HepG2 (cell line): ENCODE data around the gene TNFRSF9. TPM values are rescaled to one million over a fixed set of nuclear protein-coding genes. Genes with fewer than 3 reads are reported as not detected.

Experiments used
- ARID2 ChIP-seq: sonication (generic); formaldehyde crosslinking; IDR thresholded peaks from 2 replicates; pipeline ENCODE4 v1.8.1; 2022; ENCODE audit warnings: mild to moderate bottlenecking, missing genetic modification reagents, borderline replicate concordance
- ERF ChIP-seq: IDR thresholded peaks from 2 replicates; pipeline ENCODE4 v1.6.1; 2018; ENCODE audit warnings: missing biosample characterization, missing genetic modification reagents
- FOXA3 ChIP-seq: IDR thresholded peaks from 2 replicates; pipeline ENCODE4 v1.6.1; 2016; ENCODE audit warnings: missing genetic modification reagents, missing compliant biosample characterization
- FOXK2 ChIP-seq: fragments of 450-650 bp; IDR thresholded peaks from 2 replicates; pipeline ENCODE4 v1.6.1; 2016
- PLRG1 ChIP-seq: fragments of 450-650 bp; conservative IDR thresholded peaks from 2 replicates; pipeline ENCODE4 v1.6.1; 2016
- POGZ ChIP-seq: sonication (generic); formaldehyde crosslinking; IDR thresholded peaks from 2 replicates; pipeline ENCODE4 v1.4.0; 2020; ENCODE audit warnings: mild to moderate bottlenecking, missing genetic modification reagents
- RAD21 ChIP-seq: fragments of 450-650 bp; formaldehyde crosslinking; IDR thresholded peaks from 2 replicates; pipeline ENCODE4 v1.5.0; 2020; ENCODE audit warnings: mild to moderate bottlenecking
- SNAPC4 ChIP-seq: sonication (generic); formaldehyde crosslinking; IDR thresholded peaks from 2 replicates; pipeline ENCODE4 v1.4.0; 2020; ENCODE audit warnings: mild to moderate bottlenecking, missing genetic modification reagents
- SP1 ChIP-seq, 2 experiments: fragments of 450-650 bp in 1 of 2; sonication (generic) in 1 of 2; formaldehyde crosslinking in 1 of 2; IDR thresholded peaks; 2 replicates each; pipeline versions ENCODE4 v1.4.0 to v1.6.1; 2016 to 2020; ENCODE audit warnings: missing genetic modification reagents in 1 of 2
- SRF ChIP-seq: IDR thresholded peaks from 2 replicates; pipeline ENCODE4 v1.6.1; 2011; ENCODE audit warnings: mild to moderate bottlenecking, low read depth, low read length, moderate library complexity
- TEAD3 ChIP-seq: optimal IDR thresholded peaks from 2 replicates; pipeline ENCODE3; 2016; ENCODE audit warnings: borderline replicate concordance
- UBTF ChIP-seq: sonication (generic); formaldehyde crosslinking; IDR thresholded peaks from 2 replicates; pipeline ENCODE4 v1.4.0; 2020; ENCODE audit warnings: mild to moderate bottlenecking, missing genetic modification reagents
- ZBTB7A ChIP-seq: sonication (generic); formaldehyde crosslinking; IDR thresholded peaks from 2 replicates; pipeline ENCODE4 v1.8.0; 2022; ENCODE audit warnings: mild to moderate bottlenecking, missing genetic modification reagents
- ZNF256 ChIP-seq: sonication (generic); formaldehyde crosslinking; conservative IDR thresholded peaks from 2 replicates; pipeline ENCODE4 v1.4.0; 2020; ENCODE audit warnings: missing genetic modification reagents
- ZNF3 ChIP-seq: IDR thresholded peaks from 2 replicates; pipeline ENCODE4 v1.7.0; 2017; ENCODE audit warnings: inconsistent platforms
- ZNF652 ChIP-seq: IDR thresholded peaks from 2 replicates; pipeline ENCODE4 v1.6.1; 2016; ENCODE audit warnings: low read depth, borderline replicate concordance
- polyA plus RNA-seq, 8 experiments: library from polyadenylated mRNA; depleted of rRNA in 3 of 8; stranded (reverse) in 7 of 8; unstranded in 1 of 8; fragments of >200 nt; fragmentation: Illumina TruSeq in 4 of 8; extraction: Trizol in 4 of 8; gene quantifications; 2 replicates each; pipeline versions ENCODE4 v1.2.1 to v1.2.3, GENCODE V29; 2011 to 2016; ENCODE audit warnings: low read depth in 4 of 8, missing spikeins in 1 of 8, mixed read lengths in 1 of 8; ENCODE audit not compliant: insufficient read depth in 1 of 8
- total RNA-seq, 5 experiments: library from RNA; depleted of rRNA; stranded (reverse); fragments of >200 nt; fragmentation: Illumina TruSeq; extraction: Trizol; gene quantifications; 2 replicates each; pipeline ENCODE4 v1.2.3, GENCODE V29; 2016; ENCODE audit warnings: low read depth in 1 of 5
- TF ChIP-seq, protein P1 (sequence below): sonication (generic); formaldehyde crosslinking; IDR thresholded peaks from 2 replicates; pipeline ENCODE4 v1.5.1; 2020; ENCODE audit warnings: mild to moderate bottlenecking, moderate library complexity, missing genetic modification reagents
- TF ChIP-seq, protein P2 (sequence below): sonication (generic); formaldehyde crosslinking; IDR thresholded peaks from 2 replicates; pipeline ENCODE4 v1.5.1; 2020; ENCODE audit warnings: missing genetic modification reagents, mild to moderate bottlenecking, borderline replicate concordance

Gene TNFRSF9
- total and polyA plus RNA-seq, 2 of the 13 experiments (the other 11 are each of a cell fraction or from before 2014, with no cell fraction given) = 0.07 TPM; not detected in 1

DNA sequence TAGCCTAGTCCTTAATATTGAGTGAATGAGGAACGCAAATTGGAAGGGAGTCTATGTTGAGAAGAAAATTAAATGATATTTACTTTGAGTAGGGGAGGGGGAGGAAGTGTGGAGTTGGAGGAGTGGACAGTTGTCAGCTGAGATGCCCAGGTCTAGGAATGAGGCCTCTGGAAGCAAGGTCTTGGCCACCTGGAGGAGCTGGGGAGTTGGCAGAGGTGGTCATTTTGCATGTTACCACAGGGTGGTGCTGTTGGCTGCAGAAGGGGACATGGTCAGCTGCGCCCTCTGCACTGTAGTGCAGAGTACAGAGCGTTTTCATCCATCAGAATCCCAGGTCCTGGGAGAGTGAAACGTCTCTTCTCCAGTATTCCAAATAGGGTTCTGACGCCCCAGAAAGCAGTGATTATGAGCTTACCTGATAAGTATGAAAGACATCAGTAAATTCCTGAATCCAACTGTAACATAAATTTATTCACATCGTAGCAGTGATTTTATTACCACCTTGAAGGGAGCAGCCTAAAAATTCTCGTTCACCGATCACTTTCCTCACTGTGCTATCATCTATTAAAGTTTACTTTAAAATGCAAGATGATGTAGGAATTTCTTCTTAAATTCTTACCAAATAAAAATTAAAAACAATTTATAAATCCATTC is 34.7 kb upstream of the TNFRSF9 start (continued):
- TF ChIP-seq ZBTB7A (CRISPR knock-in tag) (no peak), FOXA3 (CRISPR knock-in tag) (peak; percentile 63; the same call in 1 of the 2 replicates), RAD21 (CRISPR knock-in tag) (peak; percentile 96), ZNF652 (CRISPR knock-in tag) (no peak), SRF (0 out of 2 replicates have a peak, but pooled peaks have one; percentile 9), ERF (CRISPR knock-in tag) (peak; percentile 64; the same call in 1 of the 2 replicates), ZNF3 (CRISPR knock-in tag) (no peak), ARID2 (CRISPR knock-in tag) (no peak), PLRG1 (no peak), POGZ (CRISPR knock-in tag) (peak; percentile 60; the same call in 1 of the 2 replicates), SP1 (IDR thresholded peaks at IDR 0.05) (no peak), SP1 (CRISPR knock-in tag; IDR thresholded peaks at IDR 0.05) (0 out of 2 replicates have a peak, but pooled peaks have one; percentile 32), UBTF (CRISPR knock-in tag) (no peak), SNAPC4 (CRISPR knock-in tag) (no peak), FOXK2 (no peak), ZNF256 (no peak), TEAD3 (CRISPR knock-in tag) (peak; percentile 77)
- TF ChIP-seq, protein P1, sequence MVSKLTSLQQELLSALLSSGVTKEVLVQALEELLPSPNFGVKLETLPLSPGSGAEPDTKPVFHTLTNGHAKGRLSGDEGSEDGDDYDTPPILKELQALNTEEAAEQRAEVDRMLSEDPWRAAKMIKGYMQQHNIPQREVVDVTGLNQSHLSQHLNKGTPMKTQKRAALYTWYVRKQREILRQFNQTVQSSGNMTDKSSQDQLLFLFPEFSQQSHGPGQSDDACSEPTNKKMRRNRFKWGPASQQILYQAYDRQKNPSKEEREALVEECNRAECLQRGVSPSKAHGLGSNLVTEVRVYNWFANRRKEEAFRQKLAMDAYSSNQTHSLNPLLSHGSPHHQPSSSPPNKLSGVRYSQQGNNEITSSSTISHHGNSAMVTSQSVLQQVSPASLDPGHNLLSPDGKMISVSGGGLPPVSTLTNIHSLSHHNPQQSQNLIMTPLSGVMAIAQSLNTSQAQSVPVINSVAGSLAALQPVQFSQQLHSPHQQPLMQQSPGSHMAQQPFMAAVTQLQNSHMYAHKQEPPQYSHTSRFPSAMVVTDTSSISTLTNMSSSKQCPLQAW = peak; percentile 42; the same call in 1 of the 2 replicates
- TF ChIP-seq, protein P2, sequence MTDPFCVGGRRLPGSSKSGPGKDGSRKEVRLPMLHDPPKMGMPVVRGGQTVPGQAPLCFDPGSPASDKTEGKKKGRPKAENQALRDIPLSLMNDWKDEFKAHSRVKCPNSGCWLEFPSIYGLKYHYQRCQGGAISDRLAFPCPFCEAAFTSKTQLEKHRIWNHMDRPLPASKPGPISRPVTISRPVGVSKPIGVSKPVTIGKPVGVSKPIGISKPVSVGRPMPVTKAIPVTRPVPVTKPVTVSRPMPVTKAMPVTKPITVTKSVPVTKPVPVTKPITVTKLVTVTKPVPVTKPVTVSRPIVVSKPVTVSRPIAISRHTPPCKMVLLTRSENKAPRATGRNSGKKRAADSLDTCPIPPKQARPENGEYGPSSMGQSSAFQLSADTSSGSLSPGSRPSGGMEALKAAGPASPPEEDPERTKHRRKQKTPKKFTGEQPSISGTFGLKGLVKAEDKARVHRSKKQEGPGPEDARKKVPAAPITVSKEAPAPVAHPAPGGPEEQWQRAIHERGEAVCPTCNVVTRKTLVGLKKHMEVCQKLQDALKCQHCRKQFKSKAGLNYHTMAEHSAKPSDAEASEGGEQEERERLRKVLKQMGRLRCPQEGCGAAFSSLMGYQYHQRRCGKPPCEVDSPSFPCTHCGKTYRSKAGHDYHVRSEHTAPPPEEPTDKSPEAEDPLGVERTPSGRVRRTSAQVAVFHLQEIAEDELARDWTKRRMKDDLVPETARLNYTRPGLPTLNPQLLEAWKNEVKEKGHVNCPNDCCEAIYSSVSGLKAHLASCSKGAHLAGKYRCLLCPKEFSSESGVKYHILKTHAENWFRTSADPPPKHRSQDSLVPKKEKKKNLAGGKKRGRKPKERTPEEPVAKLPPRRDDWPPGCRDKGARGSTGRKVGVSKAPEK (CRISPR knock-in tag) = no peak
